GM23338 (cell line): ENCODE measurements around the gene TAGLN2. TPM values are rescaled to one million over a fixed set of nuclear protein-coding genes. Genes with fewer than 3 reads are reported as not detected.

Source experiments
- ATAC-seq: fragments of 200-7000 bp; cut with Tn5 transposase; 3 replicates; pipeline ENCODE4 v1.9.1; 2020
- DNase-seq: peaks from one replicate; pipeline ENCODE4 v3.0.0-alpha.2; 2015; ENCODE audit warnings: low spot score
- H2AFZ ChIP-seq: fragments of 200-600 bp; sonication (generic); 2 replicates; pipeline ENCODE4 v1.8.0; 2016; ENCODE audit warnings: antibody characterized with exemption, mild to moderate bottlenecking, moderate library complexity
- H3F3A ChIP-seq: fragments of 200-600 bp; sonication (generic); replicated peaks from 2 replicates; pipeline ENCODE4 v1.8.0; 2017; ENCODE audit warnings: antibody characterized with exemption, mixed run types, low read depth
- H3K27ac ChIP-seq: fragments of 200-600 bp; sonication (generic); 2 replicates; pipeline ENCODE4 v1.6.1; 2016; ENCODE audit warnings: low read depth
- H3K27me3 ChIP-seq: fragments of 200-600 bp; sonication (generic); 2 replicates; pipeline ENCODE4 v1.8.0; 2016; ENCODE audit warnings: mild to moderate bottlenecking, mixed run types, moderate library complexity; ENCODE audit not compliant: insufficient read depth
- H3K36me3 ChIP-seq: fragments of 200-600 bp; sonication (generic); 2 replicates; pipeline ENCODE4 v1.8.0; 2016; ENCODE audit warnings: mild to moderate bottlenecking; ENCODE audit not compliant: insufficient read depth
- H3K4me1 ChIP-seq: fragments of 200-600 bp; sonication (generic); 2 replicates; pipeline ENCODE4 v1.8.0; 2016; ENCODE audit warnings: mild to moderate bottlenecking, moderate library complexity; ENCODE audit not compliant: insufficient read depth
- H3K4me2 ChIP-seq: fragments of 200-600 bp; sonication (generic); 2 replicates; pipeline ENCODE4 v1.7.1; 2017; ENCODE audit warnings: mixed run types
- H3K4me3 ChIP-seq: fragments of 200-600 bp; sonication (generic); 2 replicates; pipeline ENCODE4 v1.6.1; 2016; ENCODE audit warnings: mixed run types
- H3K79me2 ChIP-seq: fragments of 200-600 bp; sonication (generic); replicated peaks from 2 replicates; pipeline ENCODE4 v1.8.0; 2017; ENCODE audit warnings: mild to moderate bottlenecking; ENCODE audit not compliant: insufficient read depth
- H3K9me2 ChIP-seq: fragments of 200-600 bp; sonication (generic); 2 replicates; pipeline ENCODE4 v1.8.0; 2017; ENCODE audit not compliant: insufficient read depth
- H4K20me1 ChIP-seq: fragments of 200-600 bp; sonication (generic); replicated peaks from 2 replicates; pipeline ENCODE4 v1.8.0; 2017; ENCODE audit warnings: mild to moderate bottlenecking; ENCODE audit not compliant: insufficient read depth
- H3K27ac Mint-ChIP-seq: 2 replicates; pipeline ENCODE4 v1.8.0; 2020; ENCODE audit warnings: inconsistent platforms, mild to moderate bottlenecking, moderate library complexity, mixed read lengths
- H3K27me3 Mint-ChIP-seq: 3 replicates; pipeline ENCODE4 v1.8.0; 2022; ENCODE audit warnings: low read depth, mild to moderate bottlenecking, moderate library complexity, mixed read lengths, inconsistent platforms; ENCODE audit not compliant: insufficient read depth, poor library complexity
- H3K36me3 Mint-ChIP-seq: 3 replicates; pipeline ENCODE4 v1.8.0; 2021; ENCODE audit warnings: low read depth, mild to moderate bottlenecking, inconsistent platforms, moderate library complexity, mixed read lengths
- H3K4me1 Mint-ChIP-seq: 3 replicates; pipeline ENCODE4 v1.8.0; 2020; ENCODE audit warnings: mild to moderate bottlenecking, inconsistent platforms, mixed read lengths
- H3K4me3 Mint-ChIP-seq: 3 replicates; pipeline ENCODE4 v1.8.0; 2021; ENCODE audit warnings: moderate library complexity, mild to moderate bottlenecking, inconsistent platforms, mixed read lengths
- H3K9me3 Mint-ChIP-seq: 3 replicates; pipeline ENCODE4 v1.8.0; 2020; ENCODE audit warnings: moderate library complexity, mild to moderate bottlenecking, inconsistent platforms, mixed read lengths
- CREB1 ChIP-seq: fragments of 250-450 bp; sonication (Bioruptor Pico); IDR thresholded peaks from 2 replicates; pipeline ENCODE4 v1.5.0; 2020; ENCODE audit warnings: low read depth, mild to moderate bottlenecking, moderate library complexity
- CTCF ChIP-seq, 2 experiments: fragments of 200-600 bp in 1 of 2; sonication (generic) in 1 of 2; conservative IDR thresholded peaks; 2 replicates each; pipeline versions ENCODE4 v1.5.1 to v1.6.1; 2016 to 2017; ENCODE audit warnings: antibody characterized with exemption in 2 of 2, low read depth in 2 of 2, mild to moderate bottlenecking in 2 of 2, moderate library complexity in 1 of 2
- ETS1 ChIP-seq: IDR thresholded peaks from 2 replicates; pipeline ENCODE4 v1.6.1; 2016; ENCODE audit warnings: antibody characterized with exemption
- EZH2 ChIP-seq: fragments of 200-600 bp; sonication (generic); IDR thresholded peaks from one replicate; pipeline ENCODE4 v1.8.0; 2017; ENCODE audit warnings: antibody characterized with exemption, mild to moderate bottlenecking, low read depth; ENCODE audit not compliant: unreplicated experiment
- EZH2phosphoT487 ChIP-seq: fragments of 200-600 bp; sonication (generic); IDR thresholded peaks from one replicate; pipeline ENCODE4 v1.8.1; 2018; ENCODE audit warnings: antibody characterized with exemption; ENCODE audit not compliant: unreplicated experiment
- JUNB ChIP-seq: IDR thresholded peaks from one replicate; pipeline ENCODE4 v1.6.1; 2016; ENCODE audit warnings: antibody characterized with exemption; ENCODE audit not compliant: unreplicated experiment
- NANOG ChIP-seq: IDR thresholded peaks from 2 replicates; pipeline ENCODE4 v1.6.1; 2016; ENCODE audit warnings: antibody characterized with exemption, borderline replicate concordance
- POLR2AphosphoS5 ChIP-seq: IDR thresholded peaks from 2 replicates; pipeline ENCODE4 v1.6.1; 2016; ENCODE audit warnings: antibody characterized with exemption, low read depth
- REST ChIP-seq: IDR thresholded peaks from one replicate; pipeline ENCODE4 v1.6.1; 2018; ENCODE audit warnings: antibody characterized with exemption; ENCODE audit not compliant: unreplicated experiment
- STAT1 ChIP-seq: IDR thresholded peaks from one replicate; pipeline ENCODE4 v1.6.1; 2016; ENCODE audit warnings: antibody characterized with exemption; ENCODE audit not compliant: unreplicated experiment
- ZNF114 ChIP-seq: fragments of 250-450 bp; sonication (Bioruptor Pico); IDR thresholded peaks from 2 replicates; pipeline ENCODE4 v1.5.0; 2020; ENCODE audit warnings: mild to moderate bottlenecking, moderate library complexity
- ZNF331 ChIP-seq: fragments of 250-450 bp; sonication (Bioruptor Pico); IDR thresholded peaks from 2 replicates; pipeline ENCODE4 v1.5.0; 2020; ENCODE audit warnings: low read depth, mild to moderate bottlenecking, moderate library complexity
- ZNF462 ChIP-seq: fragments of 250-450 bp; sonication (Bioruptor Pico); IDR thresholded peaks from 2 replicates; pipeline ENCODE4 v1.5.0; 2020; ENCODE audit warnings: mild to moderate bottlenecking, moderate library complexity
- polyA plus RNA-seq: library from polyadenylated mRNA; unstranded; fragments of >200 nt; fragmentation: Nextera tagmentation; extraction: Ambion mirVana; gene quantifications from 2 replicates; pipeline ENCODE4 v1.2.1, GENCODE V29; 2016
- total RNA-seq: library from RNA; depleted of rRNA; stranded (reverse); fragments of >200 nt; shearing (Covaris generic); gene quantifications from 2 replicates; pipeline ENCODE4 v1.2.3, GENCODE V29; 2014

Gene TAGLN2
- total and polyA plus RNA-seq, 2 experiments from 2014 or later, result 58.2 to 60.1 TPM

- Histone ChIP-seq H3K27ac (no peak overlapping the region), H3K36me3 (0 out of 2 replicates have a peak, but pooled peaks cover 12% of the 10 kb centered on the region), H3K4me1 (no peaks in the 10 kb centered on the region), H3F3A (no peaks in the 10 kb centered on the region; the same call in 1 of the 2 replicates), H3K4me3 (no peak overlapping the region), H3K27me3 (no peaks in the 10 kb centered on the region), H3K4me2 (no peak overlapping the region), H3K9me2 (no peaks in the 10 kb centered on the region), H2AFZ (no peak overlapping the region), H3K79me2 (no peaks in the 10 kb centered on the region), H4K20me1 (no peaks in the 10 kb centered on the region; the same call in 1 of the 2 replicates)
- peaks cover 9% of the 10 kb centered on the region for H3K27me3 Mint-ChIP-seq
- H3K4me3 Mint-ChIP-seq, result no peak overlapping the region
- H3K36me3 Mint-ChIP-seq, result peaks cover 58% of the 10 kb centered on the region
- no peak overlapping the region; the same call in 1 of the 2 replicates for H3K27ac Mint-ChIP-seq
- no peak for DNase-seq
- ATAC-seq, result no peak
- H3K9me3 Mint-ChIP-seq, result no peaks in the 10 kb centered on the region; the same call in 1 of the 3 replicates
- peaks cover 11% of the 10 kb centered on the region for H3K4me1 Mint-ChIP-seq
- TF ChIP-seq EZH2phosphoT487 (no peak), STAT1 (no peak), ZNF114 (CRISPR knock-in tag) (no peak), ETS1 (no peak), JUNB (no peak), ZNF331 (CRISPR knock-in tag) (no peak), CREB1 (no peak), EZH2 (no peak), NANOG (no peak), POLR2AphosphoS5 (no peak), CTCF (conservative IDR thresholded peaks at IDR 0.05; ENCODE audit: low read depth in 2 of 2) (no peak), REST (no peak), ZNF462 (CRISPR knock-in tag) (no peak)
These were observed 5.9 kb upstream of the TAGLN2 start for GRCh38 chr1:159931101-159931794.
